AG04449 (cell line): ENCODE data around the gene CCDC149.

Experiments used
- CTCF ChIA-PET: fragments of 350-600 bp; formaldehyde crosslinking; extraction: SDS; loops from one replicate; lab custom pipeline; 2021; ENCODE audit warnings: antibody characterized with exemption; lab: Yijun Ruan, JAX
- POLR2A ChIA-PET: fragments of 400-600, 350-600 bp; formaldehyde crosslinking; extraction: SDS; loops from one replicate; lab custom pipeline; 2020; ENCODE audit warnings: antibody characterized with exemption, inconsistent platforms; lab: Yijun Ruan, JAX
- DNase-seq: peaks from one replicate; pipeline ENCODE4 v3.0.0-alpha.2; 2010; ENCODE audit warnings: low read depth, low spot score
- H3K4me3 ChIP-seq: 2 replicates; pipeline ENCODE4 v1.5.1; 2011; ENCODE audit warnings: low read depth, mild to moderate bottlenecking, control low read depth, low read length
- CTCF ChIP-seq: IDR thresholded peaks from one replicate; pipeline ENCODE4 v1.5.1; 2011; ENCODE audit warnings: mild to moderate bottlenecking, moderate library complexity, low read length, control low read depth, inconsistent platforms; ENCODE audit not compliant: insufficient read depth; ENCODE audit errors: missing control alignments

The CCDC149 gene

DNA sequence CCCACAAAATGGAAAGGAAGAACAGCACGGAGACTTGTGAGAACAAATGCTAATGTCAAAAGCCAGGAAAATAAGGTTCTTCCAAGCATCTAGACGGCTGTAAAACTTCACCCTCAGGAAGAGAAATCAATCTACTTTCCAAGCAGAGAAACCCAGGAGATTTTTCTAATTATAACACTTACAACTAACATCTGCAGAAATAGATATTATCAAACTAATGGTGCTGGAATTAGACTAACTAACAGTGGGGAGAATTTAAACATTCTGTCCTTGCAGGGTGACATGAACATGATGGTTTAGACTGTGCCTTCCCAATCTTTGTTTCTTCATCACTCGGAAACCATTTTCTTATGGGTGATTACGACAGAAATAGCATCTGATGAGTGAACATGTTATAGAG, 77.1 kb downstream of the CCDC149 start:
- ChIA-PET POLR2A (no interaction called here), CTCF (no interaction called here)
- no peak for TF ChIP-seq CTCF
- no peak overlapping the region for H3K4me3 ChIP-seq
- DNase-seq: no peak

DNA sequence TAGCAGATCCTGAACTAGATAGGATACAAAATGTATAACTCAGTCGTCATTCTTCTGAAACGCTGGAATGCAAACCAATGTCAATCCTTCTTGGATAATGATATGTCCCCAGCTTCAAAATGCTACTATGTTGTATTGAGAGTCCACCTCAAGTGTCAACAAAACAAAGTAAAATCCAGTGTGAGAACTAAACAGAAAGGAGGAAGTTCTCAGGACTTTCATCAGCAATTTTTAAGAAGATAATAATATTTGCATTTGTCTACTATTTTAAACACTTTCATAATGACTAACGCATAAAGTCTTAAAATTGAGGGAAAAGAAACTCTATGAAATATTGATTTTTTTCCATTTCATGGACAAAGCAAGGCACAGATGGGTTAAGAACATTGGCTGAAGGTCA, 81.2 kb downstream of the CCDC149 start:
- no peak overlapping the region for H3K4me3 ChIP-seq
- CTCF ChIA-PET: no interaction called here
- TF ChIP-seq CTCF: no peak
- POLR2A ChIA-PET: no interaction called here
- no peak for DNase-seq

- H3K4me3 ChIP-seq: no peak overlapping the region
- POLR2A ChIA-PET: no interaction called here
- CTCF ChIA-PET: no interaction called here
- no peak for TF ChIP-seq CTCF
- DNase-seq: no peak
These were observed 88.1 kb downstream of the CCDC149 start for GRCh38 chr4:24824720-24825119.

- DNase-seq: no peak
- TF ChIP-seq CTCF: no peak
- no peak overlapping the region for H3K4me3 ChIP-seq
- ChIA-PET POLR2A (no interaction called here), CTCF (no interaction called here)
These were observed 92.3 kb downstream of the CCDC149 start for GRCh38 chr4:24820541-24820940.

- POLR2A ChIA-PET: no interaction called here
- H3K4me3 ChIP-seq: no peak overlapping the region
- CTCF ChIA-PET: no interaction called here
- TF ChIP-seq CTCF: no peak
- DNase-seq: no peak
These were observed 96.0 kb downstream of the CCDC149 start for GRCh38 chr4:24816797-24817196.

- no peak for DNase-seq
- CTCF ChIA-PET: interaction anchor here (1.0 kb wide), 1 partner anchor 499 kb away, joined by 3 read pairs; the partner anchor contains the start of gene ZCCHC4
- POLR2A ChIA-PET: no interaction called here
- no peak overlapping the region for H3K4me3 ChIP-seq
- no peak for TF ChIP-seq CTCF
These were observed 99.1 kb downstream of the CCDC149 start for GRCh38 chr4:24813732-24814131.
